AML-193 (cell line): ENCODE data around the gene PNISR.

Source experiments
- DNase-seq, 2 experiments: peaks; one replicate each; lab custom pipeline; 2025; lab: John Stamatoyannopoulos, UW

Gene PNISR

GRCh38 chr6:99409672-99410071, 15.4 kb downstream of the PNISR start:
- DNase-seq, result no peak

GRCh38 chr6:99407076-99407475, 18.0 kb downstream of the PNISR start:
- no peak for DNase-seq

- DNase-seq, result no peak
Observed at GRCh38 chr6:99402448-99402847, 22.7 kb downstream of the PNISR start.

GRCh38 chr6:99397287-99397686, 27.8 kb downstream of the PNISR start:
- DNase-seq, result no peak

- DNase-seq, result peak; percentile 63 to 76
Observed at GRCh38 chr6:99393698-99394531, 31.2 kb downstream of the PNISR start, which contains the start of gene COQ3. COQ3 (minus strand) TSS chr6:99394195; CDS start chr6:99394179, 16 bp downstream.

- no peak for DNase-seq
Observed at GRCh38 chr6:99393366-99393697, 31.8 kb downstream of the PNISR start.

- DNase-seq, result no peak
Observed at GRCh38 chr6:99390896-99391295, 34.2 kb downstream of the PNISR start.

- DNase-seq, result no peak
Observed at GRCh38 chr6:99384507-99384906, 40.6 kb downstream of the PNISR start.

GRCh38 chr6:99378636-99379035, 46.5 kb downstream of the PNISR start:
- DNase-seq, result peak in 1 of 2 experiments; percentile 10

GRCh38 chr6:99369533-99369932, 55.6 kb downstream of the PNISR start:
- DNase-seq, result no peak

GRCh38 chr6:99366852-99367251, 58.3 kb downstream of the PNISR start:
- no peak for DNase-seq

- no peak for DNase-seq
Observed at GRCh38 chr6:99364026-99364425, 61.1 kb downstream of the PNISR start.

GRCh38 chr6:99362678-99363268, 62.3 kb downstream of the PNISR start:
- DNase-seq, result no peak

GRCh38 chr6:99359800-99360199, 65.3 kb downstream of the PNISR start:
- no peak for DNase-seq

- no peak for DNase-seq
Observed at GRCh38 chr6:99356641-99357040, 68.5 kb downstream of the PNISR start.

GRCh38 chr6:99354983-99355382, 70.1 kb downstream of the PNISR start:
- DNase-seq, result no peak

- no peak for DNase-seq
Observed at GRCh38 chr6:99353126-99353525, 72.0 kb downstream of the PNISR start.

- DNase-seq, result no peak
Observed at GRCh38 chr6:99350573-99350972, 74.5 kb downstream of the PNISR start.

GRCh38 chr6:99349171-99350141, 75.7 kb downstream of the PNISR start, which contains the start of gene FAXC:
FAXC (minus strand) TSS chr6:99349674; CDS start chr6:99349372, 302 bp downstream.
- no peak for DNase-seq

- no peak for DNase-seq
Observed at GRCh38 chr6:99348288-99349170, 76.6 kb downstream of the PNISR start.
